Measurements from ENCODE around the gene RUVBL2. TPM values are rescaled to one million over a fixed set of nuclear protein-coding genes. Genes with fewer than 3 reads are reported as not detected.

RUVBL2 gene
- 105 TPM for total RNA-seq

DNA sequence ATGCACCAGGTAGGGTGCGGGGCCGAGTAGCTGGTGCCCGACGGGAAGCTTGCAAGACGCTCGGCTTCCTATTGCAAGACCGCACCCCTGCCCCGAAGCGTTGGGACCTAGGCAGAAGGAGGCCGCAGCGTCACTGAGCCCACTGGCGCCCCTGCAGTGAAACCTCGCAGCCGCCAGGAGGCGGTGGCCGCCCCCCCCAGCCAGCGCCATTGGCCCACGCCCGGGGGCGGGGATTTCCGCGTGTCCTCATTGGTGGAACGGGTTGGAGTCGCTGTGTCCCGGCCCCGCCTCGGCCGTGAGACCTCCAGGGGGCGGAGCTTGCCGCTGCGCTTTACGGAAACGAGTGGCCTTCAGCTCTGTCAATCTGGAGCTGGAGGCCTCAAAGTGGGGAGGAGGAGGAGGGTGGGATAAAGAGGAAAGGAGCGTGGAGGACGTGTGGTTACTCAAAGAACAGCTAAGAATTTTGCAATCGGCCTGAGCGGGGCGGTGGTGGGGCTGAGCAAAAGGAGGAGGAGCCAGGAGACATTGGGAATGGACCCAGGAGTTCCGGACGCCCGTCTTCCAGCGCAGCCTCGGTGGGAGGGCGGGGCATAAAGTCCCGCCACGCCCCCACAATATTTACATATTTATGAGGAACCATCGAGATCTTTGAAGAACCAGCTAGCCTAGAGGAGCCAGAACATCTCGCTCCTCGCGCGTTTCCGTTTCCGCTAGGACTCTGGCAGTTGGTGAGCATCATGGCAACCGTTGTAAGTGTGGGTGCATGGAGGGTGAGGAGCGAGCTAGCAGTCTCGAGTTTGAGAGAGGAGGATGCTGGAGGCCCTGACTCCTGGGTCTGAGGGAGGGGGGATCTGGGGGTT, at the start of gene RUVBL2, which contains the start of gene GYS1:
RUVBL2 (plus strand) TSS at position 713 of the 860 bp plus-strand sequence; CDS start at position 738, 25 bp downstream.
GYS1 (minus strand) TSS at position 135 of the 860 bp plus-strand sequence. CDS start 197 bp downstream, outside the sequence.

GRCh38 chr19:48954595-48955307, 38.9 kb upstream of the RUVBL2 start, which contains the start of gene BAX:
Gene BAX (plus strand): TSS chr19:48954875. CDS start chr19:48954929, 54 bp downstream.

GRCh38 chr19:48965040-48965805, 28.5 kb upstream of the RUVBL2 start, which contains the start of gene FTL:
Gene FTL (plus strand): TSS chr19:48965309. CDS start chr19:48965508, 199 bp downstream.

DNA sequence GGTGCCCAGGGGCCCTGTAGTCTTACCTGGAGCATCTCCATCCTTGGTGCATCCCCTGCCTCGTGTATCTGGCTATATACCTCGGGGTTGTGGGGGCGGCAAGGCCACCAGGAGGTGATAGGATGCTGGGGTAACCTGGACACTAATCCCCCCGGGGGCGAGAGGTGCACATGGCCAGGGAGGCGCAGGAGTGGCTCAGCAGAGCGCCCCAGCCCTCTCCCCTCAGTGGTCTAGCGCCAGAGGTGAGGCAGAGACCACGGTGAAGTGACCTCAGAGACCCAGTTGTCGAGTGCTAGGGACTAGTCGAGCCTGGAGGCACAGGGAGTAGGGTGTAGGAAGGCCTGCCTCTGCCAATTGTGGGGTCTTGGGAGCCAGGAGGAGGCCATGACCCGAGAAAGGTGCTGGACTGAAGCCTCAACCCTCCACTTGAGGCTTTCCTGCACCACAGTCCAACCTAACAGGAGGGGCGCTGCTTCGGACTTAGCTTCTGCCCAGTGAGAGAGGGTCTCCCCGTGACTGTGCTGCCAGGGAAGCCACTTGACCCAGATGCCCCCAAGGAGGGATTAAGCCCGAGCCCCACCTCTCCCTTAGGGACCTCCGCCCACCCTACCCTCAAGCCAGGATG, 23.5 kb downstream of the RUVBL2 start, which contains the start of gene LHB:
LHB (minus strand) TSS at position 51 of the 625 bp plus-strand sequence; CDS start at position 41, 10 bp downstream.

GRCh38 chr19:49024233-49024632, 30.5 kb downstream of the RUVBL2 start, which contains the start of gene CGB3:
Gene CGB3 (minus strand): TSS chr19:49024333. CDS start chr19:49023971, 362 bp downstream.

GRCh38 chr19:49031642-49032301, 38.1 kb downstream of the RUVBL2 start, which contains the start of gene CGB2:
Gene CGB2 (plus strand): TSS chr19:49031890. CDS start chr19:49032096, 206 bp downstream.

DNA sequence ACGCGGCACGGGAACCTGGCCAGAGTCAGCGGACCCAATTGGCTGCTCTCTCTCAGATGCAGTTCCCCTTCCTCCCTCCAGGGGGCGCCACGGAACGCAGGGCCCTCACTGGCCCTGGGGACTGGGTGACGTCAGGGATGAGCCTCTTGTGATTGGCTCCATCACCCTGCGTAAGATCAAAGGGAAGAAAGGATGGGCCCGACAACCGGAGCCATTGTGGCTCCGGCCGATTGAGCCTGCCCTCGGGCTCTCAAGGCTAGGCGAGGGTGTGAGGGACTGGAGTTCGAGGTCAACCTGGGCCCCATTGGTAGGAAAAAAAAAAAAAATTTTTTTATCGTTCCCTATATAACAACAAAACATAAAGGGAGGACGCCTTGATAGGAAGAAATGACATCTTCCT, 43.1 kb downstream of the RUVBL2 start, which contains the start of gene CGB1:
CGB1 (minus strand) TSS at position 81 of the 400 bp plus-strand sequence. CDS start 184 bp downstream, outside the sequence.

DNA sequence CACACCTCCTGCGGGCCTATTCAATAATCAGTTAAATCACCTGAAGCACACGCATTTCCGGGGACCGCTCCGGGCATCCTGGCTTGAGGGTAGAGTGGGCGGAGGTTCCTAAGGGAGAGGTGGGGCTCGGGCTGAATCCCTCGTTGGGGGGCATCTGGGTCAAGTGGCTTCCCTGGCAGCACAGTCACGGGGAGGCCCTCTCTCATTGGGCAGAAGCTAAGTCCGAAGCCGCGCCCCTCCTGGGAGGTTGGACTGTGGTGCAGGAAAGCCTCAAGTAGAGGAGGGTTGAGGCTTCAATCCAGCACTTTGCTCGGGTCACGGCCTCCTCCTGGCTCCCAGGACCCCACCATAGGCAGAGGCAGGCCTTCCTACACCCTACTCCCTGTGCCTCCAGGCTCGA, 49.9 kb downstream of the RUVBL2 start, which contains the start of gene CGB5:
CGB5 (plus strand) TSS at position 301 of the 400 bp plus-strand sequence. CDS start 362 bp downstream, outside the sequence.

DNA sequence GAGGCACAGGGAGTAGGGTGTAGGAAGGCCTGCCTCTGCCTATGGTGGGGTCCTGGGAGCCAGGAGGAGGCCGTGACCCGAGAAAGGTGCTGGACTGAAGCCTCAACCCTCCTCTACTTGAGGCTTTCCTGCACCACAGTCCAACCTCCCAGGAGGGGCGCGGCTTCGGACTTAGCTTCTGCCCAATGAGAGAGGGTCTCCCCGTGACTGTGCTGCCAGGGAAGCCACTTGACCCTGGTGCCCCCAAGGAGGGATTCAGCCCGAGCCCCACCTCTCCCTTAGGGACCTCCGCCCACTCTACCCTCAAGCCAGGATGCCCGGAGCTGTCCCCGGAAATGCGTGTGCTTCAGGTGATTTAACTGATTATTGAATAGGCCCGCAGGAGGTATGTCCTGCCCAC, 55.3 kb downstream of the RUVBL2 start, which contains the start of gene CGB8:
CGB8 (minus strand) TSS at position 101 of the 400 bp plus-strand sequence. CDS start 372 bp downstream, outside the sequence.

DNA sequence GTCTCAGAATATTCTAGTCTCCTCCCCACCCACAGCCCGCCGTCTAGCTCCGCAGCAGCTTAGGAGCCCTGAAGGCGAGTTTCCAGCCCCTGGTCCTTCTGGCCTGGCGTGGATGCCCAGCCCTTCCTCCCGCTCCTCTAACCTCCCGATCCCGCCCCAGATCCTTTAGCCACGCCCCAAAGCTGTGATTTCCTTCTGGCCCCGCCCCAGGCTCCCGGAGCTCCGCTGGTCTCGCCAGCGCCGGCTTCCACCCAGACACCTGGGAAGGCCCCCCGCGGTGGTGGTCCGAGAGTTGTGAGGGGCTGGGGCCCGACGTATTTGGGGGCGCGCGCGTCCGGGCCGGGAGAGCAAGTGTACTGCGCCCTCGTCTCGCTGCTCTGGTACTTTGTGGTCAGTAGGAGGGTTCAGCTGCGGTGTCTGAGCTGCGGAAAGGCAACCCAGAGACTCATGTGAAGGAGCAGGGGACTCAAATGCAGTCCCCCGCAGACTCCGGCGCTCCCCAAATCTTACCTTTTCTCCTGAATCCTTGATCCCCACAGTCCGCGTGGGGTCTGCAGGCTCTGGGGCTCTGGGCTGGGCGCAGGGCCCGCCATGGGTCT, 64.0 kb downstream of the RUVBL2 start, which contains the start of gene CGB7:
CGB7 (minus strand) TSS at position 114 of the 599 bp plus-strand sequence. CDS start 2,374 bp downstream, outside the sequence.

DNA sequence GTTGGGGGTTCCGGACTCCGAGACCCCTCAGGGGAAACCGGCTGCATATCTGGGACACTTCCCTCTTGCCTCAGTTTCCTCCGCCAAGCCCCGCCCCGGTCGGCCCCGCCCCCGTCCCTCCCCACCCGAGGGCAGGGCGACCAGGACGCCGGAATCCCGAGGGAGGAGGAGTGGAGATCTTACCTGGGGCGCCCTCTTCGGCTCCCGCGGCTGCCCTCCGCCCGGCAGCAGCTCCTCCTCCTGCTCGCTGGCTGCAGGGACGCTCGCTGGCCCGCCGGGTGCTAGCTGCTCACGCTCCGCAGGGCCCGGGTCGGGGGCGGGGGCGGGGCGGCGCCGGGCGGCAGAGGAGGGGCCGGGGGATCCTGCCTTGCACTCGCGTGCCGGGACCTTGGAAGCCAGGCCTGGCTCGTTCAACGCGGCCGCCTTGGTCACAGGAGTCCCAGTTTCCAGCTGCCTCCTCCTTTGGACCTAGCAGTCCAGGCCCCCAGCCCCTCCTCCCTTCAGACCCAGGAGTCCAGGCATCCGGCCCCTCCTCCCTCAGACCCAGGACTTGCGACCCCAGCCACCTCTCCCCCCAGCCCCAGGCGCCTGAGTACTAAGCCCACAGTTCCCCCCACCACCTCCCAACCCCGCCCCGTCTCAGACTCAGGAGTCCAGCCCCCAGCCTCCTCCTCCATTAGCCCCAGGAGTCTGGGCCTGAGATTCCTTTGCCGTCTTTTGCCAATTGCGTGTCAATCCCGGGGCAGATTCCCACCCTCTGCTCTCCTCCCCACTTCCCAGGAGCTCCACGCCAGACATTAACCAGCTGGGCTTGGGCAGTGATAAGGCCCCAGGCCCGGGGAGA, 71.3 kb downstream of the RUVBL2 start, which contains the start of gene NTF4:
NTF4 (minus strand) TSS at position 51 of the 844 bp plus-strand sequence. CDS start 2,821 bp downstream, outside the sequence.

Small RNAs within 50 kb of the gene (small RNA-seq; reads per million reads assigned to genes)
- gene MIR6798 (ENCODE audit: low replicate concordance) = not detected

Other genes with a start within 250 kb of the RUVBL2 start
- 0.12 TPM for gene IZUMO1, start 247.0 kb upstream of the RUVBL2 start, total RNA-seq
- gene FUT1, start 241.2 kb upstream of the RUVBL2 start, total RNA-seq = 5.0 TPM
- not detected for gene FGF21, start 238.4 kb upstream of the RUVBL2 start, total RNA-seq
- 36.3 TPM for gene BCAT2, start 182.9 kb upstream of the RUVBL2 start, total RNA-seq
- 12.0 TPM for gene HSD17B14, start 157.4 kb upstream of the RUVBL2 start, total RNA-seq
- 18.1 TPM for gene PLEKHA4, start 125.3 kb upstream of the RUVBL2 start, total RNA-seq
- 71.7 TPM for gene PPP1R15A, start 121.5 kb upstream of the RUVBL2 start, total RNA-seq
- gene TULP2, start 95.1 kb upstream of the RUVBL2 start, total RNA-seq = 0.29 TPM
- gene NUCB1, start 93.6 kb upstream of the RUVBL2 start, total RNA-seq = 221 TPM
- 1.4 TPM for gene DHDH, start 60.2 kb upstream of the RUVBL2 start, total RNA-seq
- 30.8 TPM for gene BAX, start 39.0 kb upstream of the RUVBL2 start, total RNA-seq
- 1,684 TPM for gene FTL, start 28.6 kb upstream of the RUVBL2 start, total RNA-seq
- 51.8 TPM for gene GYS1, start 578 bp upstream of the RUVBL2 start, total RNA-seq
- 1.1 TPM for gene LHB, start 23.2 kb downstream of the RUVBL2 start, total RNA-seq
- gene CGB3, start 30.4 kb downstream of the RUVBL2 start, total RNA-seq = not detected
- not detected for gene CGB2, start 38.0 kb downstream of the RUVBL2 start, total RNA-seq
- not detected for gene CGB1, start 43.0 kb downstream of the RUVBL2 start, total RNA-seq
- not detected for gene CGB5, start 50.0 kb downstream of the RUVBL2 start, total RNA-seq
- not detected for gene CGB8, start 55.2 kb downstream of the RUVBL2 start, total RNA-seq
- 1.3 TPM for gene CGB7, start 63.9 kb downstream of the RUVBL2 start, total RNA-seq
- gene NTF4, start 70.9 kb downstream of the RUVBL2 start, total RNA-seq = 5.4 TPM
- 2.3 TPM for gene KCNA7, start 78.8 kb downstream of the RUVBL2 start, total RNA-seq
- gene SNRNP70, start 91.6 kb downstream of the RUVBL2 start, total RNA-seq = 266 TPM
- 8.0 TPM for gene LIN7B, start 120.5 kb downstream of the RUVBL2 start, total RNA-seq
- gene C19orf73, start 125.3 kb downstream of the RUVBL2 start, total RNA-seq = not detected
- 6.9 TPM for gene PPFIA3, start 125.7 kb downstream of the RUVBL2 start, total RNA-seq
- 28.8 TPM for gene HRC, start 161.5 kb downstream of the RUVBL2 start, total RNA-seq
- 39.2 TPM for gene TRPM4, start 163.9 kb downstream of the RUVBL2 start, total RNA-seq

Measured in metanephros (tissue), 2 donors.